GM19043 (cell line): ENCODE results near the gene LHFPL3.

Source experiments
- ATAC-seq: cut with Tn5 transposase; IDR thresholded peaks from one replicate; pipeline ENCODE4 v1.9.1; 2021; ENCODE audit warnings: low read depth; ENCODE audit not compliant: unreplicated experiment

LHFPL3 gene

DNA sequence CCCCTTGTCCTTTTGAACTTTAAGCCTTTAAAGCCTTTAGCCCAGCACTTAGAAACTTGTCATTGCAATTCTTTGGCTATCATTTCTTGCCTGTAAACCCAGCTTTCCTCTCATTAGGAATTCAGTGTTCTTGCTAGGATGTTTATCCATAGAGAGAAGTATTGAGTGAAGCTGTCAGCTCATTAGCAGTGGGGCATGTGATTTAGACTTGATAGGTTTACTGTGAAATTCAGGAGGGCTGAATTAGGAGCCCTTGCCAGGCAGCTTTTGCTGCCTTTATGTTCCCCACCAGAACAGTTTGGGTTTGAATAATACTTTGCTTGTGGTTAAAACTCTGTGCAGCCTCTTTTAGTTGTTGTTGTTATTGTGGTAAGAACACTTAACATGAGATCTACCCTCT lies 39.5 kb downstream of the LHFPL3 start:
- ATAC-seq, result no peak

- no peak for ATAC-seq
Observed at GRCh38 chr7:104371216-104371979, 43.0 kb downstream of the LHFPL3 start.

DNA sequence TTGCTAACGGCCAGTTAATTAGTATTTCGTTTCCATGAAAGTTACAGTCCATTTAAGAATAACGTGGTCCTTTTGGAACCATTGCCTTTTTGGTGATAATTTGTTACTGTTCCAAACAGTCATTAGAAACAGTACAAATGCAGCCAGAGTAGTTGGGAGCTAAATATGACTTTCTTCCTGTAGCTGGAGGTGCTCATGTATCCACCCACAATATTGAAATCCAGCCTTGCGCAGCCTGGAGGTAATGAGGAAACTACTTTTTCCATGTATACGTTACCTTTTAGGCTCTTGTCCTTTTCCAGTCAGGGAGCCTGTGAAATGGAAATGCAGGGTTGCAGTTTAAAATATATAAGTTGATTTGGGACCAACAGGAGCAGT lies 43.6 kb downstream of the LHFPL3 start:
- no peak for ATAC-seq

GRCh38 chr7:104382616-104383015 lies 54.2 kb downstream of the LHFPL3 start:
- ATAC-seq, result no peak

GRCh38 chr7:104386943-104387342 lies 58.5 kb downstream of the LHFPL3 start:
- ATAC-seq, result no peak

DNA sequence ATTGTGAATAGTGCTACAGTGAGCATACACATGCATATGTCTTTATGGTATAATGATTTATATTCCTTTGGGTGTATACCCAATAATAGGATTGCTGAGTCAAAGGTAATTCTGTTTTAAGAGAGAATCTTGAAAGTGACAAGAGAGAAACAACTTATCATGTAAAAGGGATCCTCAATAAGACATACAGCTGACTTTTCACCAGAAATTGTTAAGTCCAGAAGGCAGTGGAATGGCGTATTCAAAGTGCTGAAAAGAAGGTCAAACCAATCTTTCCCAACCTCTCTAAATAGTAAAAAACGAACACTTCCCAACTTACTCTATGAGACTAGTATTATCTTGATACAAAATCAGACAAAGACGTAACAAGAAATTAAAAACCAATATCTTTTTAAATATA lies 59.8 kb downstream of the LHFPL3 start:
- ATAC-seq, result no peak

DNA sequence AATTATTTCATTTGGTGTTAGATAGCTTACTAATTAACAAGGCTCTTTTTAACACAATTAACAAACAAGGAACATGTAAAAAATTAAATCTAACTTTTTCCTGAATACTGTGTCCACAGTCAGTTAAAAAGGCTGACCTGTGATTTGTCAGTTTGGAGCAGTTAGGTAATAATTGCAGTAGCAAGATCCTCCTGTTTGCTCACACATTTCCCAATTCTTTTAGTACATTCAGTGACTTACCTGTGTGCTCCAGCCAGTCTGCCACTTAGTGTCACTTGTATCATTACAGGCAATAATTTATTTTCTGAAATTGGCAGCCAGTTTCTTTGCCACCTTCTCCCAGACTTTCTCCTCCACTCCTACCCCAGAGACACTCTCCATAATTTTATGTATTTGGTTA lies 66.8 kb downstream of the LHFPL3 start:
- ATAC-seq, result no peak

DNA sequence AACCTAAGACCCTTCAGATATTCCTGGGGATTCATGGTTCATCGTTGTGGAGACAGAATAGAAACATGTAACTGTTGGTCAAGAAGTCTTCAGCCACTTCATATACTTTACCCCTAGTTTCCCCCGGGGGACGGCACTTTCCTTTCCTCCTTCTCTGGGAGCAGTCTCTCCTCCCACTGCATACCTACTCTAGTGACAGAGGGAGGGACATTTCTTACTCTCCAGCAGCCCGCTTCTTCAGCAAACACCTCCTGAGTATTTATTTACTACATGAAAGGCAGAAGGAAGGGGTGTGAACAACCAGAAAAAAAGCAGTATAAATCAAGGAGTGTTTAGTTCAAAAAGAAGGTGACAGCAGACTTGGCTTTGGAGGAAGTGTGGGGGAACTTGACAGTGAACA lies 69.0 kb downstream of the LHFPL3 start:
- ATAC-seq, result no peak

DNA sequence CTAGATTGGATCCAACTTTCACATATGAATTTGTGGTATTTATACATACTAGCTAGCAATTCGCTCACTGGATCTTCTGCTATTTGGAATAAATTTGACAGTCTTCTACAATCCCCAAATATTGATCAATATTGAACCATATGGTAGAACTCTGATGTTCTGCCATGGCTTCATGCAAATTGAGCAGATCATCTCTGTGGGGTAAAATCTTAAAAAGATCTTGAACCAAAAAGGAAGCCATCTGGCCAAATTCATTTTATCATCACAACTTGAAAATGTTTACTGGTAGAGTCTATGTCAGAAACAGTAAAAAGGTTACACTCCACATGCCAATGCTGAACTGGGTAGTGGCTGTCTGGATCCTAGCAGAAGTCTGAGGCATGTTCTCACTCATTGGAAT lies 80.0 kb downstream of the LHFPL3 start:
- no peak for ATAC-seq

DNA sequence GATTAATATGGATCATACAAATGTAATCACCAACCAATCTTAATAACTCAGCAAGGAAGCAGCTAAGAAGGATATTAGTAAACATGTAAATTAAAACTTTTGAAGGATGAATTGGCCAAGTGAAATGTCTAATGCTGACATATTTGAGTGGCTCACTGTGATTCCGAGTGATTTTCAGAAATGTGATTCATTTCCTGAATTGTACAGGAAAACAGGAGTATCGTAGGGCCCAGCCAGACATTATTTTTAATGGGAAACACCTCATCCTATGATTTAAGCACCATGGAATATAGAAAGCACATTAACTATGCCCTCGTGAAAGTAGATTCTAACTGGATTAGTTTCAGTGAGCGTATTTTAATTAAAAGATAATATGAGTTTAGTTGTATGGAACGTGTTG lies 82.3 kb downstream of the LHFPL3 start:
- no peak for ATAC-seq

DNA sequence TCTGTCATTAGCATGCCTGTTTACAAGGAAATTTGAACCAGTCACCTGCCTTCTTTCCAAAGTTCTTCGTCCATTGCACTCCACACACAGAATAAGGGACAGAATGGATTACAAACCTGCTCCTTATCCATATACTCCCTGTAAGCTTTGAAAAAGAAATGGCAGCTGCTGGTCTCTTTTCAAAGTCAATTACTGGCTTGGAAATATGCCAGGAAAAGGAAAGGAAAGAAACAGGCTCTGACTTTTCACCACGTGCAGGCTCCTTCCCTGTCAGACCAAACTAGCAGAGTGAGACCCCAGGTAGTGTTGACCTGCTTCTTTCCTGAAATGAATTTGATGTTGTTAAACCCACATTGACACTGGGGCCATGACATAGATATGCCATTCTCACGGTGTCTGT lies 84.5 kb downstream of the LHFPL3 start:
- no peak for ATAC-seq

DNA sequence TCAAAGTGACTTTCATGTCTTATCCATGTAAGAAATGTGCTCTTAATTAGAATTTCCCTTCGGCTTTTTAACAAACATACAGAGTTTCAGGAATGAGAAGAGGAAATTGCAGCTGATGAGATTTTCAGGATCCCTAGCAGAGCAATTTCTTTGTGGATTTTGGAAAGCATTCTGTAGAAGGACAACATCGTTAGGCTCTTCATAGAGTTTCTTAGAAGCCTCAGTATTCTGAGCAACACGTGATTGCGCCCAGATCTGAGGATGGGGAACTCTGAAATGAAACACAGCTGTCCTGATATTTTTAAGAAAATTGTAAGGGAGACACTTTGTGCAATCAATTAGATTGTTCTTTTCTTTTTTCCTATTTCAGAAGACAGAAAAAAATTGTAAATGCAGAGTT lies 85.8 kb downstream of the LHFPL3 start:
- no peak for ATAC-seq

DNA sequence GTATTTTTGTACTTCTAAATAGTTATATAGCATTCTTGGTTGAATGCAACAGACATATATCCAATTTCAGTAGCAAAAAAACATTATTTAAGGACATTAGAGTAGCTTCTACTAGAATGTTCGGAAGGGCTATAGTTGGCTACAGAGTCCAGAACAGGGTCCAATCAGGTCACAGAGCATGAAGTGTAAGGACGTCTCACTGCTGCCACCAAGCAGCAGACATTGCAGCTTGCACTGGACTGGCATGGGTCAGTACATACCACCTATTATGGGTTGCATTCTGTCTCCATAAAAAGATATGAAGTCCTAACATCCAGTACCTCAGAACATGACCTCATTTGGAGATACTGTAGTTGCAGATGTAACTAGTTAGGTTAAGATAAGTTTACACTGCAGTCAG lies 87.3 kb downstream of the LHFPL3 start:
- ATAC-seq, result no peak

DNA sequence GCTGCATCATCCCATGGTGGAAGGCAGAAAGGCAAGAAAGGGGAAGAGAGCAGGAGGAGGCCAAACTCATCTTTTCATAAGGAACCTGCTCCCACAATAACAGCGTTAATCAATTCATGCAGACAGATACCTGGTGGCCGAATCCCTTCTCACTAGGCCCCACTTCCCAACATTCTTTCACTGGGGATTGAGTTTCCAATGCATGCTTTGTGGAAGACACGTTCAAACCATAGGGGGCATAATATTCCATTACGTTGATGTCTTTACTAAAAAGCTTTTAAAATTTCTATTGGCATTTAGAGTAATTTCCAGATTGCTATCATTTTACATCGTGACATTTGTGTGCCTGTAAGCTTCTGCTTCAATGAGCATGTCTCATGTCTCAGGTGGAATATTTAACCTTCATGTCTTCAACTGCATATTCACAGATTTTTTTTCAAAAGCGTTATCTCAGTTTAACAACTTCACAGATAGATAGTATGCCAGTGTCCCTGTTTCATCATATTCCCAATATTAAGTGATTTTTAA lies 88.5 kb downstream of the LHFPL3 start:
- ATAC-seq, result no peak

- no peak for ATAC-seq
Observed at GRCh38 chr7:104431930-104432329, 103.5 kb downstream of the LHFPL3 start.

- ATAC-seq, result no peak
Observed at GRCh38 chr7:104434129-104434528, 105.7 kb downstream of the LHFPL3 start.

DNA sequence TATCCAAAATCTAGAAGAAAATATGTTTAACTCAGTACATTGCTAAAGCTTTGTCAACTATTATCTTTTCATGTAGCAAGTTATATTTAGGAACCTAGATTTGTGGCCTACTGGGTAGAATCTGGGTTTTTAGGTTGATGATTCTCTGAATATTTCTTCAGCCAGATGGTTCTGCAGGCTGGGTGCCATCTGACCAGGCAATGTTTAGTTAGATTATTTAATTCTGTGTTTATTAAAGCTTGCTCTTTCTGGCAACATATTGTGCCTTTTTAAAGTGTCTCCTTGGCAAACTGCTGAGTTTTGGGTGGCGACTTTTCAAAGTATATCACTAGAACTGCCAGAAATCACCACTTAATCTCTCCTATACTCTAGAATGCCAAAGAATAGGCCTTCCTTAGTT lies 114.1 kb downstream of the LHFPL3 start:
- ATAC-seq, result no peak

- no peak for ATAC-seq
Observed at GRCh38 chr7:104444017-104444416, 115.6 kb downstream of the LHFPL3 start.

DNA sequence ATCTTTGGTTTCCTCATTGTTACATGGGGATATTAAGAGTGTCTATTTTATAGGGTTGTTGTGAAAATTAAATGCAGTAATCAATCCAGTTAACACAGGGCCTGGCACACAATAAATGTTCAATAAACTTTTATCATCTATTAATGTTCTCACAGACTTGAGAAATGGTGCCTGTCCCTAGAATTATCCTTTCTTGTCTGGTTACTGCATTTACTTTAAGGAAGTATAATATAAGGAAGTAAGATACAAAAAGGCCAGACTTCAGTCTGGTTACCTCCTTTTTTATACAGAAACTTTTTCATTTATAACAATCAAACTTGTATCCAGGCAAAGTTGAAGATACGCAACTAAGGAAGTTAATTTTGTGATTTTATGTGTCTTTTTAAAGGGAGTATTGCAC lies 117.0 kb downstream of the LHFPL3 start:
- no peak for ATAC-seq

GRCh38 chr7:104450861-104451260 lies 122.5 kb downstream of the LHFPL3 start:
- ATAC-seq, result no peak

GRCh38 chr7:104453190-104453589 lies 124.8 kb downstream of the LHFPL3 start:
- no peak for ATAC-seq

DNA sequence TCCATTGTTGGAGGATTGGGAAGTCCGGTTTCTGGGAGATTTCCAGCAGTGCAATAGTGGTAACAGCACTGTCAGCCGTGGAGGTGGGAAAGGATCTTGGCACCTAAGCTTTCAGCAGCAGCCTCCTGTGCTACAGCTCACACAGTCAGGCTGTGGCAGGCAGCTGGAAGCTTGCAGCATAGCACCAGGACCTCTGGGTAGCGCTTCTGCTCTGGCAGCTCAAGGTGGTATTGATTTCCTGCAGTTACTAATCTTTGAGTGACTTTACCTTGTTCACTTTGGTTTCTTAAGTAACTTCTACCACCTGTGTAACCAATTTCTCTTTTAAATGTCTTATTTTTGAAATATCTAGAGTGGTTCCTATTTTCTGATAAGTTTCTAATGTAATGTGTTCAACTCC lies 130.5 kb downstream of the LHFPL3 start:
- ATAC-seq, result no peak
